VCaP (cell line): ENCODE results near the gene KIAA1671.
"Not testable (repeated sequence)": the region's sequence is repeated elsewhere in the genome, so short reads cannot be mapped to it uniquely, and the experiment has no call there.

Experiments
- H3K27ac ChIP-seq: fragments of 450-650 bp; 2 replicates; pipeline ENCODE4 v1.5.1; 2017
- TF ChIP-seq, protein P1 (sequence below): fragments of 450-650 bp; conservative IDR thresholded peaks from 2 replicates; pipeline ENCODE4 v1.5.1; 2017; ENCODE audit warnings: mild to moderate bottlenecking, moderate library complexity

The KIAA1671 gene

DNA sequence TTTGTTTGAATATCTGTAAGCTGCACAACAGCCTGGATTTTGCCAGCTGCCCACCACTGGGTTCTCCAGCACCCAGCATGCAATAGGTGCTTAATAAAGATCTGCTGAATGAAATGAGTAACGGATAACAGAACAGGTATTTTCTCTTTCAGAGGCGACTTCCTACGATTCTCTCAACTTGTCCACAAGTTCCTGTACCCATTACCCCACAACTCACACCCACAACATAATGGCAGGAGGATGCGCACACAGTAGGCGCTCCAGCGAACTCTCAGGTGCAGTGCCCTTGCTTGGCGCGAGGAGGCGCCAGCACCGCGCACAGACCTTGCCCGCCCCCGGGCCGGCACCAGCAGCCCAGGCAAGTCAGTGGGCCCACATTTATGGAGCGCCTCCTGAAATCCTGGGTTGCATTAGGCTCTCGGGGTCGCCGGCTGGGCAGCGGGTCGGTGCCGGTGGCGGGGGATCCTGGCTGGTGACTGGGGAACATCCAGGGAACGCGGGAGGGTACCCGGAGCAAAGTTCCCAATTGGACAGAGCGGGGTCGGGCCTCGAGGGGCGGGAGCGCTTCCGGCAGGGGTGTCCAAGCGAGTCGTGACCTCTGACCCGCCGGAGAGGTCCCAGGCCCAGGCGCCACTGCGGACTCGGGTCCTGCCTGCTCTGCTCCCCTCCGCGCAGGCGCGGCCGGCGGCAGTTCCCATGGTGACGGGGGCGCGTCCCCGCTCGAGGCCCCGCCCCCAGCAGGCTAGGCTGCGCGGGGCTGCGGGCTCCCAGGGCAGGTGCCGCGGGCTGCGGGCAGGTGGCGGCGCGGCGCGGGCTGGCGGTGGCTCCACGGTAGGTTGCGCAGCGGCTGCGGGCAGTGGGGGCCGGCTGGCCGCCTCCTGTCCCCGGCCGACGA, at the start of gene KIAA1671:
KIAA1671 (plus strand) TSS at position 775 of the 895 bp plus-strand sequence. CDS start 75,284 bp downstream, outside the sequence.
- H3K27ac ChIP-seq = peak within 1 kb of the TSS; percentile 93
- TF ChIP-seq, protein P1, sequence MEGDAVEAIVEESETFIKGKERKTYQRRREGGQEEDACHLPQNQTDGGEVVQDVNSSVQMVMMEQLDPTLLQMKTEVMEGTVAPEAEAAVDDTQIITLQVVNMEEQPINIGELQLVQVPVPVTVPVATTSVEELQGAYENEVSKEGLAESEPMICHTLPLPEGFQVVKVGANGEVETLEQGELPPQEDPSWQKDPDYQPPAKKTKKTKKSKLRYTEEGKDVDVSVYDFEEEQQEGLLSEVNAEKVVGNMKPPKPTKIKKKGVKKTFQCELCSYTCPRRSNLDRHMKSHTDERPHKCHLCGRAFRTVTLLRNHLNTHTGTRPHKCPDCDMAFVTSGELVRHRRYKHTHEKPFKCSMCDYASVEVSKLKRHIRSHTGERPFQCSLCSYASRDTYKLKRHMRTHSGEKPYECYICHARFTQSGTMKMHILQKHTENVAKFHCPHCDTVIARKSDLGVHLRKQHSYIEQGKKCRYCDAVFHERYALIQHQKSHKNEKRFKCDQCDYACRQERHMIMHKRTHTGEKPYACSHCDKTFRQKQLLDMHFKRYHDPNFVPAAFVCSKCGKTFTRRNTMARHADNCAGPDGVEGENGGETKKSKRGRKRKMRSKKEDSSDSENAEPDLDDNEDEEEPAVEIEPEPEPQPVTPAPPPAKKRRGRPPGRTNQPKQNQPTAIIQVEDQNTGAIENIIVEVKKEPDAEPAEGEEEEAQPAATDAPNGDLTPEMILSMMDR = peak; percentile 93

DNA sequence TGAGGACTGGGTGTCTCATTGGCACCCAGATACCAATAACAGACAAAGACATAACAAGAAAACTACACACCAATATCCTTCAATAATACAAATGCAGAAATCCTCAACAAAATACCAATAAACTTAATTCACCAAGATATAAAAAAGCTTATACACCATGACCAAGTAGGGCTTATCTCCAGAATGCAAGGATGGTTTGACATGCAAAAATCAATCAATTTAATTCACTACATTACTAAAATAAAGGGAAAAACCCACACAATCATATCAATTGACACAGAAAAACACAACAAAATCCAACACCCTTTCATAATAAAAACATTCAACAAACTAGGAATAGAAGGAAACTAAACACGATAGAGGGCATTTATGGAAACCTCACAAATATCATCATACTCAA, 46.6 kb upstream of the KIAA1671 start:
- TF ChIP-seq, protein P1 = no peak
- H3K27ac ChIP-seq = no peak overlapping the region

GRCh38 chr22:24907101-24907500, 45.4 kb upstream of the KIAA1671 start:
- H3K27ac ChIP-seq = not testable (repeated sequence)

DNA sequence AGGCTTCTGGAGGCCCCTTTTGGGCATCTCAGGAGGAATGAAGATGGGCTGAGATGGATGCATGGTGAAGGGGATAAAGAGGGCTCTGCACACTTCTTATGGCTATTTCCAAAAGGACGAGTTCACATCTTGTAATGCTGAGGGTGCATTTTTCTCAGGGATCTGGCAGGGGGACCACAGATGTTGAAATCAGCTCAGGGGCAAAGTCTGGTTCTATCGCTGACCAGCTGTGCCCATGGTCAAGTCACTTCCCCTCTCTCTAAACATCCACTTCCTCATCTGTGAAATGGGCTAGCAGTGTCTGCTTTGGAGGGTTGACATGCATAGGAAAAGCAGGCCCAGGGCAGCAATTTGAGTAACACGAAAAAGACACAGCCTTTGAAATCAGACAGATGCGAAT, 32.5 kb upstream of the KIAA1671 start:
- peak overlapping the region; percentile 33 for H3K27ac ChIP-seq
- TF ChIP-seq, protein P1 = no peak

GRCh38 chr22:24925586-24926427, 26.7 kb upstream of the KIAA1671 start:
- TF ChIP-seq, protein P1 = no peak
- no peak overlapping the region for H3K27ac ChIP-seq

- TF ChIP-seq, protein P1 = no peak
- no peak overlapping the region for H3K27ac ChIP-seq
These were observed 26.1 kb upstream of the KIAA1671 start for GRCh38 chr22:24926428-24926725.

- H3K27ac ChIP-seq = no peak overlapping the region
- TF ChIP-seq, protein P1 = no peak
These were observed 25.5 kb upstream of the KIAA1671 start for GRCh38 chr22:24926849-24927579.
